Thymus (tissue), 11 donors: ENCODE results near the gene RPL13. TPM values are rescaled to one million over a fixed set of nuclear protein-coding genes. Genes with fewer than 3 reads are reported as not detected.

Experiments used
- DNase-seq, 9 donors: peaks; one replicate each; pipeline ENCODE4 v3.0.0-alpha.2; 2013; ENCODE audit warnings: low spot score in 9 of 9, low read depth in 6 of 9, missing footprints in 1 of 9
- H3K27ac ChIP-seq, 2 donors: one replicate each; pipeline ENCODE4 v1.5.1; 2013; ENCODE audit warnings: control low read depth in 1 of 2, low read depth in 1 of 2, low read length in 1 of 2, mild to moderate bottlenecking in 1 of 2, moderate library complexity in 1 of 2
- H3K27me3 ChIP-seq, 2 donors: one replicate each; pipeline ENCODE4 v1.5.1; 2013; ENCODE audit warnings: low read length in 1 of 2; ENCODE audit not compliant: control insufficient read depth in 2 of 2, insufficient read depth in 1 of 2
- H3K36me3 ChIP-seq, 2 donors: one replicate each; pipeline ENCODE4 v1.5.1; 2013; ENCODE audit warnings: low read length in 1 of 2, mild to moderate bottlenecking in 1 of 2, moderate library complexity in 1 of 2; ENCODE audit not compliant: control insufficient read depth in 2 of 2, insufficient read depth in 2 of 2
- H3K4me1 ChIP-seq, 2 donors: one replicate each; pipeline ENCODE4 v1.5.1; 2013; ENCODE audit warnings: low read length in 2 of 2; ENCODE audit not compliant: control insufficient read depth in 2 of 2, insufficient read depth in 2 of 2
- H3K4me3 ChIP-seq, 2 donors: one replicate each; pipeline ENCODE4 v1.5.1; 2013; ENCODE audit warnings: low read length in 2 of 2, control low read depth in 1 of 2, mild to moderate bottlenecking in 1 of 2
- H3K9me3 ChIP-seq, 2 donors: one replicate each; pipeline ENCODE4 v1.5.1; 2013; ENCODE audit warnings: low read length in 1 of 2, mild to moderate bottlenecking in 1 of 2; ENCODE audit not compliant: control insufficient read depth in 2 of 2, insufficient read depth in 1 of 2
- WGBS: extraction: QIAGEN DNeasy Blood & Tissue Kit; methylation state at CpG from one replicate; pipeline ENCODE4 v1.1.7; 2013; 5-methylcytosine and 5-hydroxymethylcytosine counted together
- polyA plus RNA-seq: library from polyadenylated mRNA; stranded (reverse); fragments of 200-250 nt; gene quantifications from one replicate; pipeline ENCODE4 v1.2.3, GENCODE V29; 2013
- total RNA-seq: library from RNA; stranded (reverse); fragments of 120-200 nt; gene quantifications from one replicate; pipeline ENCODE4 v1.2.4, GENCODE V29; 2013
- donor health status: healthy.

Gene RPL13
- total and polyA plus RNA-seq, 2 donors = 4,686 to 5,597 TPM

DNA sequence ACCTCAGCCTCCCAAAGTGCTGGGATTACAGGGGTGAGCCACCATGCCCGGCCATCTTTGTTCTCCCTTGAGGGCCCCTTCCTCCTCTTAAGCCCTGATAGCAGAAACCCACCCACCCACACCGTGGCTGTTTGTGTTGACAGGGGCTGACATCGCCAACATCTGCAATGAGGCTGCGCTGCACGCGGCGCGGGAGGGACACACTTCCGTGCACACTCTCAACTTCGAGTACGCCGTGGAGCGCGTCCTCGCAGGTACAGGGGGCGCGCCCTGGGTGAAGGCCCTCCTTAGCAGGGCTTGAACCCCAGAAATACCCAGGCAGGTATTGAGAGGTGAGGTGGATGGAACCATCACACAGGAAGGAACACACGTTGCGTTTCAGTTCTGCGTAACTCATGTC, 12.6 kb upstream of the RPL13 start:
- Histone ChIP-seq H3K4me3 (no peak overlapping the region), H3K27ac (no peak overlapping the region), H3K27me3 (no peaks in the 10 kb centered on the region), H3K9me3 (no peaks in the 10 kb centered on the region), H3K36me3 (peaks cover 74 to 78% of the 10 kb centered on the region in 2 donors), H3K4me1 (peaks cover 5 to 16% of the 10 kb centered on the region in 2 donors)
- DNase-seq = no peak
- WGBS = 98% methylated on average over 20 of the region's 20 CpGs

DNA sequence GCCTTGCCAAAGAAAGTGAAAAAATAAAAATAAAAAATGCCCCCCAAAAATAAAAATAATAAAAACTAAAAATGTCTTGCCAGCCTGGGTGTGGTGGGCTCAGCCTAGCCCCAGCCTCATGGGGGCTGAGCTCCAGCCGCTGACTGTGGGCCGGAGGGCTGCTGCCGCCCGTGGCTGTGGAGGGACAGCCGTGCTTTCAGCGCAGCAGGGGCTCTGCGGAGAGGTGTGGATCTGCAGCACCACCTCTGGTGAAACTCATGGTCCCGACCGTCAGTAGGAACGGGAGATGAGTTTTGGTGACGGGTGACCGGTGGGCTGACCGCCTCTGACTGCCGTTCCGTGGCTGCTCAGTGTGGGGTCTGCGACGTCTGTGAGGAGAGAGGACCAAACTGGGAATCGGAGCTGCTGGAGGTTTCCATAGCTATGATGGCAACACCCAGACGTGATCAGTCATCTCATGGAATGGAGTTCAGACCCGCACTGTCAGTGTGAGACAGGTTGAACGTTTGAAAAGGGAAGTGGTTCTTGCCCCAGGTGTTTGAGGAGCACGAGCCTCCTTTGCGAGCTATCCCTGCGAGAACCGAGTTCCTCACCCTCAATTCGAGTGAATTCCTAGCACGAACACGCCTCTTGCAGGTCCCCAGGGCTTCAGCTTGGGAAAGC, 12.0 kb upstream of the RPL13 start:
- H3K9me3 ChIP-seq = no peaks in the 10 kb centered on the region
- DNase-seq = peak in 1 of 9 donors; percentile 38
- H3K27me3 ChIP-seq = no peaks in the 10 kb centered on the region
- peaks cover 5 to 16% of the 10 kb centered on the region in 2 donors for H3K4me1 ChIP-seq
- peak overlapping the region in 1 of 2 donors; percentile 65 for H3K27ac ChIP-seq
- 76% methylated on average over 28 of the region's 28 CpGs for whole genome bisulfite sequencing
- peaks cover 78 to 79% of the 10 kb centered on the region in 2 donors for H3K36me3 ChIP-seq
- H3K4me3 ChIP-seq = no peak overlapping the region

DNA sequence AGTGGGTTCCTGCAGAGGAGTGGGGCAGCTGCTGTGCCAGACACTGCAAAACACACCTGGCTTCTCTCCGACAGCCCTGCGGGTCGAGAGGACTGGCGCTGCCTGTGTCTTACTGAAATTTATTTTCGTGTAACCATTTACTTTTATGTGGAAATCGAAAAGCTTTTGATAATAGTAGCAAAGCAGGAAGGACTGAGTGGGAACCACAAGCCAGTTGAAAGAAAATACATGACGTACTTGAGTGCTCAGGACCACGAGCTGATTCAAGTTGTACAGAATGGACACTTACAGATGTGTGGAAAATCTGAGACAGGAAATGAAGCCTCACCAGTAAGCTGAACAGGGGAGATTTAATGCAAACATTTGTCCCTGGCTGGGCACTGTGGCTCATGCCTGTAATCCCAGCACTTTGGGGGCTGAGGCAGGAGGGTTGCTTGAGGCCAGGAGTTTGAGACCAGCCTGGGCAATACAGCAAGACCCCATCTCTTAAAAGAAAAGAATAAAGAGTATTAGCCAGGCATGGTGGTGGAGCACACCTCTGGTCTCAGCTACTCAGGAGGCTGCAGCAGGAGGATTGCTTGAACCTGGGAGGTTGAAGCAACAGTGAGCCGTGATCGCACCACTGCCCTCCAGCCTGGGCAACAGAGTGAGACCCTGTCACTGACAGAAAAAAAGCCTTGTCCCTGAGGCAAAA, 11.3 kb upstream of the RPL13 start:
- peak overlapping the region in 1 of 2 donors; percentile 65 for H3K27ac ChIP-seq

DNA sequence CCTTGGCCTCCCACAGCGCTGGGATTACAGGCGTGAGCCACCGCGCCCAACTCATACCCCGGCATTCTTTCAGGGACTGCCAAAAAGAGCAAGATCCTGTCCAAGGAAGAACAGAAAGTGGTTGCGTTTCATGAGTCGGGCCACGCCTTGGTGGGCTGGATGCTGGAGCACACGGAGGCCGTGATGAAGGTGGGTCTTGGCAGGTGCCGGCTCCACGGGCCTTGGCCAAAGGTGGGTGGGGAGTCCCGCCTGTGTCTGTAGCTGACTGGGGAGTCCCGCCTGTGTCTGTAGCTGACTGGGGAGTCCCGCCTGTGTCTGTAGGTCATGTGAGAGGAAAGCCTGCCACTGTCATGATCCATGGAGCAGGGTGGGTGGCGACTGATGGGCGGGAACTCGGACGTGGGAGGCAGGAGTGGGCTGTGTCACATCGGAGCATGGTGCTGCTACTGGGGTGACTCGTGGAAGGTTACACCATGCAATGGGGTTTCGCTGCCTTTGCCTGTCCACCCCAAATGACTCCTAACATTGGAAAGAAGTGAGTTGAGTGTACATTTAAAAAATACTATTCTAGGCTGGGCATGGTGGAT, 10.0 kb upstream of the RPL13 start:
- whole genome bisulfite sequencing = 98% methylated on average over 22 of the region's 22 CpGs

More for the DNA sequence above, 11.3 kb upstream of the RPL13 start:
- Histone ChIP-seq H3K9me3 (no peaks in the 10 kb centered on the region), H3K36me3 (peaks cover 85 to 86% of the 10 kb centered on the region in 2 donors), H3K27me3 (no peaks in the 10 kb centered on the region), H3K4me1 (peaks cover 5 to 16% of the 10 kb centered on the region in 2 donors), H3K4me3 (no peak overlapping the region)
- DNase-seq = peak in 1 of 9 donors; percentile 38
- 39% methylated on average over 10 of the region's 10 CpGs for WGBS

DNA sequence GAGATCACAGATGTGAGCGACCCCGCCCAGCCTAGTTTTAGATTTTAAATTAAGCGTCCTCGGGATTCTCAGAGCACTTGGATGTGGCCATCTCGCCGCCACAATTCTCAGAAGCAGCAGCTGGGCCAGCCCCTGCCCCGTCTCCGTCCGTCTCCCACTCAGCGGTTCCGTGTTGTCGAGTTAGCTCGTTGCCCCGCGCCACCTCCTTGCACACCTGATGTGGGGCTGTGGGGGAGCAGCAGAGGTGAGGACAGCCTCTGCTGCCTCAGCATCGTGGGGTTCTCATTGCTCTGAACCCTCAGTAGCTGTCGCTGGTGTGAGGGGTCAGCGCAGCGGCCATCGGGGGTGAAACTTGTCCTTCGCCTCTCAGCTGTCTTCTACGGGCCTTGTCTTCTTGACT, 8.2 kb upstream of the RPL13 start:
- DNase-seq = no peak
- no peak overlapping the region for H3K27ac ChIP-seq
- 98% methylated on average over 22 of the region's 22 CpGs for WGBS
- peaks cover 77 to 84% of the 10 kb centered on the region in 2 donors for H3K36me3 ChIP-seq
- H3K27me3 ChIP-seq = no peaks in the 10 kb centered on the region
- H3K4me1 ChIP-seq = peaks cover 5 to 24% of the 10 kb centered on the region in 2 donors
- H3K9me3 ChIP-seq = peaks cover 0 to 4% of the 10 kb centered on the region in 2 donors
- H3K4me3 ChIP-seq = no peak overlapping the region

More for the DNA sequence above, 10.0 kb upstream of the RPL13 start:
- Histone ChIP-seq H3K27me3 (no peaks in the 10 kb centered on the region), H3K4me3 (no peak overlapping the region), H3K9me3 (no peaks in the 10 kb centered on the region), H3K27ac (no peak overlapping the region), H3K36me3 (peaks cover 82 to 84% of the 10 kb centered on the region in 2 donors), H3K4me1 (peaks cover 5 to 16% of the 10 kb centered on the region in 2 donors)
- DNase-seq = no peak

DNA sequence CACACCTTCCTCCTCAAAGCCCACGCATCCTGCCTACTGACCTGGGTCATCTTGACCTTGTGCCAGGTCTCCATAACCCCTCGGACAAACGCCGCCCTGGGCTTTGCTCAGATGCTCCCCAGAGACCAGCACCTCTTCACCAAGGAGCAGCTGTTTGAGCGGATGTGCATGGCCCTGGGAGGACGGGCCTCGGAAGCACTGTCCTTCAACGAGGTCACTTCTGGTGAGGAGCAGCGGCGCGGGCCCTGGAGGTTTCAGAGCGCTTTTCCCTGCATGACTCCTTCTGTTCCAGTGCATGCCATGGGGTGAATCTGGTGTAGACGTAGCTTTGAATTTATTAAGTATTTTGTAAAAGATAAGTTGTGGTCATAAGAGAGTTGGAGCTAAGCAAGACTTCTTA, 7.6 kb upstream of the RPL13 start:
- no peak for DNase-seq
- no peak overlapping the region for H3K27ac ChIP-seq
- H3K27me3 ChIP-seq = no peaks in the 10 kb centered on the region
- 97% methylated on average over 13 of the region's 13 CpGs for WGBS
- H3K4me3 ChIP-seq = no peak overlapping the region
- H3K36me3 ChIP-seq = peaks cover 71 to 85% of the 10 kb centered on the region in 2 donors
- H3K4me1 ChIP-seq = peaks cover 5 to 30% of the 10 kb centered on the region in 2 donors
- H3K9me3 ChIP-seq = peaks cover 0 to 4% of the 10 kb centered on the region in 2 donors

DNA sequence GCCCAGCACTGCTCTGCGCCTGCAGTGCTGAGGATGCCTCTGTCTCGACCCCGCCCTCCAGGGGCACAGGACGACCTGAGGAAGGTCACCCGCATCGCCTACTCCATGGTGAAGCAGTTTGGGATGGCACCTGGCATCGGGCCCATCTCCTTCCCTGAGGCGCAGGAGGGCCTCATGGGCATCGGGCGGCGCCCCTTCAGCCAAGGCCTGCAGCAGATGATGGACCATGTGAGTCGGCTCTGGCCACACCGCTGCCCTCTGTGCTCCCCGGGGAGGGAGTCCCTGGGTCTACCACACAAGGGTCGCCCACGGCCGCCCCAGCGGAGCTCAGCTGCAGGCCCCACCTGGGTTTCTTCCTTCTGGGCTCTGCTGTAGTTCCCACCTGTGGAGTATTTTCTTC, 6.7 kb upstream of the RPL13 start:
- Histone ChIP-seq H3K4me3 (no peak overlapping the region), H3K4me1 (peaks cover 3 to 27% of the 10 kb centered on the region in 2 donors), H3K36me3 (peaks cover 63 to 77% of the 10 kb centered on the region in 2 donors), H3K9me3 (peaks cover 0 to 4% of the 10 kb centered on the region in 2 donors), H3K27me3 (no peaks in the 10 kb centered on the region), H3K27ac (no peak overlapping the region)
- WGBS = 97% methylated on average over 18 of the region's 18 CpGs
- no peak for DNase-seq

DNA sequence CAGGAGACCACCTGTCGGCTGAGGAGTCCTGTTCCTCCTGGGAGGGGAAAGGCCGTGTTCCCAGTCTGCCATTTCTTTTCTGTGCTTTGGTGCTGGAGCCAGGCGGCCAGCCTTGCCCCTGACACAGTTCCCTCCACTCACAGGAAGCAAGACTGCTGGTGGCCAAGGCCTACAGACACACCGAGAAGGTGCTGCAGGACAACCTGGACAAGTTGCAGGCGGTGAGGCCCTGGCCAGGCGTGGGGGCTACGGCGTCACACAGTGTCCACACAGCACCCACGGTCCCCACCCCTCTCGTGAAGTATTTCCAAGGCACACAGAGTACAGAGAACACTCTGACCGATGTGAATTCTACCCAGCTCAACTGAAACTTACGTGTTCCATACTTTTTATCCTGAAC, 6.1 kb upstream of the RPL13 start:
- no peak overlapping the region for H3K27ac ChIP-seq
- peaks cover 0 to 4% of the 10 kb centered on the region in 2 donors for H3K9me3 ChIP-seq
- H3K36me3 ChIP-seq = peaks cover 61 to 71% of the 10 kb centered on the region in 2 donors
- no peaks in the 10 kb centered on the region for H3K27me3 ChIP-seq
- 99% methylated on average over 12 of the region's 12 CpGs for WGBS
- no peak overlapping the region for H3K4me3 ChIP-seq
- peaks cover 0 to 20% of the 10 kb centered on the region in 2 donors for H3K4me1 ChIP-seq
- no peak for DNase-seq

DNA sequence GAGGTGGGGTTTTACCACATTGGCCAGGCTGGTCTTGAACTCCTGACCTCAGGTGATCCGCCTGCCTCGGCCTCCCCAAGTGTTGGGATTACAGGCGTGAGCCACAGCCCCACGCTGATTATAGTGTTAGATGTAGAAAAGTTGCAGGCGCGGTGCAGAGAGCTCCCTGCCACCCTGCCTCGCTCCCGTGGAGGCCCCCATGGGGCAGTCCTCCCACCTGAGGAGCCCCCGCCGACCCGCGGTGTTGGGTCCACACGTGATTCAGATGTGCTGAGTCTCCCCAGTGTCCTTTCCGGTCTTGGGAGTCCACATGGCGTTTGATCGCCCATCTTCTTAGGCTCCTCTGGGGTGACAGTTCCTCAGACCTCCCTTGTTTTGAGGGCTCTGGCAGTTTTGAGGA, 5.2 kb upstream of the RPL13 start:
- Histone ChIP-seq H3K27me3 (no peaks in the 10 kb centered on the region), H3K4me3 (no peak overlapping the region), H3K9me3 (peaks cover 0 to 4% of the 10 kb centered on the region in 2 donors), H3K36me3 (peaks cover 54 to 63% of the 10 kb centered on the region in 2 donors), H3K27ac (no peak overlapping the region), H3K4me1 (peaks cover 0 to 21% of the 10 kb centered on the region in 2 donors)
- DNase-seq = no peak
- 98% methylated on average over 16 of the region's 16 CpGs for WGBS
